ENCODE measurements around the gene SLC5A1. TPM values are rescaled to one million over a fixed set of nuclear protein-coding genes. Genes with fewer than 3 reads are reported as not detected.

Gene SLC5A1
- polyA plus RNA-seq, 3 donors = not detected

- Histone ChIP-seq H3K79me2 (ENCODE audit: insufficient read depth, low read length) (no peaks in the 10 kb centered on the region), H3K27me3 (ENCODE audit: control insufficient read depth in 2 of 2, insufficient read depth in 2 of 2, low read length in 2 of 2) (peaks cover 0 to 7% of the 10 kb centered on the region in 2 donors), H3K36me3 (replicated peaks in 1 of 2; ENCODE audit: control insufficient read depth in 1 of 2, insufficient read depth in 2 of 2, low read length in 2 of 2) (no peaks in the 10 kb centered on the region), H3K4me3 (replicated peaks in 1 of 3; ENCODE audit: low read depth in 2 of 3, low read length in 3 of 3) (no peak overlapping the region), H3K9me3 (replicated peaks in 1 of 2; ENCODE audit: control insufficient read depth in 1 of 2, insufficient read depth in 1 of 2, low read length in 2 of 2) (no peaks in the 10 kb centered on the region), H3K4me1 (ENCODE audit: control insufficient read depth in 1 of 2, insufficient read depth in 2 of 2, low read length in 2 of 2) (no peaks in the 10 kb centered on the region), H2AFZ (ENCODE audit: insufficient read depth, low read depth, low read length, poor library complexity, severe bottlenecking) (no peak overlapping the region), H3K4me2 (replicated peaks; ENCODE audit: extremely low read depth, low read length, poor library complexity, severe bottlenecking) (no peak overlapping the region), H4K20me1 (ENCODE audit: insufficient read depth, low read length) (no peaks in the 10 kb centered on the region), H3K9ac (ENCODE audit: insufficient read depth, low read length, poor library complexity, severe bottlenecking) (no peak overlapping the region), H3K27ac (ENCODE audit: low read depth in 1 of 2, low read length in 2 of 2) (no peak overlapping the region)
- H3K27me3 Mint-ChIP-seq (ENCODE audit: low read depth in 3 of 3) = peaks cover 8 to 25% (median 12%) of the 10 kb centered on the region in 3 donors
- peaks cover 0 to 2% (median 0%) of the 10 kb centered on the region in 7 donors for H3K9me3 Mint-ChIP-seq
- no peak overlapping the region for H3K27ac Mint-ChIP-seq
- H3K4me3 Mint-ChIP-seq = no peak overlapping the region
- DNase-seq = no peak
- WGBS (ENCODE audit: insufficient coverage) = 17% methylated on average over 1 of the region's 2 CpGs
- TF ChIP-seq CTCF (IDR thresholded peaks at IDR 0.05) = no peak
- no peaks in the 10 kb centered on the region for H3K4me1 Mint-ChIP-seq
- intact Hi-C loops (cut with micrococcal nuclease) = no loop called here
- H3K36me3 Mint-ChIP-seq = no peaks in the 10 kb centered on the region
Observed at GRCh38 chr22:32067613-32068012, 24.6 kb downstream of the SLC5A1 start.

- H3K9ac ChIP-seq (ENCODE audit: insufficient read depth, low read length, poor library complexity, severe bottlenecking) = no peak overlapping the region
- peaks cover 0 to 9% of the 10 kb centered on the region in 2 donors for H3K27me3 ChIP-seq (ENCODE audit: control insufficient read depth in 2 of 2, insufficient read depth in 2 of 2, low read length in 2 of 2)
- H3K27me3 Mint-ChIP-seq (ENCODE audit: low read depth in 3 of 3) = peaks cover 9 to 23% (median 14%) of the 10 kb centered on the region in 3 donors
- no peak overlapping the region for H3K4me3 ChIP-seq (replicated peaks in 1 of 3; ENCODE audit: low read depth in 2 of 3, low read length in 3 of 3)
- DNase-seq = no peak
- no peak overlapping the region for H3K27ac Mint-ChIP-seq
- H2AFZ ChIP-seq (ENCODE audit: insufficient read depth, low read depth, low read length, poor library complexity, severe bottlenecking) = no peak overlapping the region
- H4K20me1 ChIP-seq (ENCODE audit: insufficient read depth, low read length) = no peaks in the 10 kb centered on the region
- no peaks in the 10 kb centered on the region for H3K4me1 Mint-ChIP-seq
- 100% methylated on average over 1 of the region's 4 CpGs for WGBS (ENCODE audit: insufficient coverage)
- TF ChIP-seq CTCF (IDR thresholded peaks at IDR 0.05) = no peak
- H3K4me1 ChIP-seq (ENCODE audit: control insufficient read depth in 1 of 2, insufficient read depth in 2 of 2, low read length in 2 of 2) = no peaks in the 10 kb centered on the region
- H3K4me3 Mint-ChIP-seq = no peak overlapping the region
- intact Hi-C loops (cut with micrococcal nuclease) = no loop called here
- H3K36me3 ChIP-seq (replicated peaks in 1 of 2; ENCODE audit: control insufficient read depth in 1 of 2, insufficient read depth in 2 of 2, low read length in 2 of 2) = no peaks in the 10 kb centered on the region
- no peaks in the 10 kb centered on the region for H3K79me2 ChIP-seq (ENCODE audit: insufficient read depth, low read length)
- peaks cover 0 to 2% (median 0%) of the 10 kb centered on the region in 7 donors for H3K9me3 Mint-ChIP-seq
- no peaks in the 10 kb centered on the region for H3K36me3 Mint-ChIP-seq
- H3K27ac ChIP-seq (ENCODE audit: low read depth in 1 of 2, low read length in 2 of 2) = no peak overlapping the region
- no peak overlapping the region for H3K4me2 ChIP-seq (replicated peaks; ENCODE audit: extremely low read depth, low read length, poor library complexity, severe bottlenecking)
- H3K9me3 ChIP-seq (replicated peaks in 1 of 2; ENCODE audit: control insufficient read depth in 1 of 2, insufficient read depth in 1 of 2, low read length in 2 of 2) = no peaks in the 10 kb centered on the region
Observed at GRCh38 chr22:32069579-32070372, 26.7 kb downstream of the SLC5A1 start.

Measured in CD14-positive monocyte (primary cell).